ENCODE results near the gene LRMDA. TPM values are rescaled to one million over a fixed set of nuclear protein-coding genes. Genes with fewer than 3 reads are reported as not detected.

LRMDA gene
- polyA plus RNA-seq, 1 donor (not counting 4 experiments of a cell fraction or from before 2014, with no cell fraction given): not detected

- H3K9me3 ChIP-seq (ENCODE audit: control insufficient read depth, low read depth, low read length): no peaks in the 10 kb centered on the region
- H3K4me3 ChIP-seq (ENCODE audit: control insufficient read depth in 2 of 3, extremely low read depth in 1 of 3, insufficient read depth in 2 of 3, low read depth in 1 of 3, low read length in 3 of 3): no peak overlapping the region
- DNase-seq (ENCODE audit: low read depth, low spot score) (no peak), FAIRE-seq (no peak)
- peaks cover 10% of the 10 kb centered on the region for H3K27me3 ChIP-seq (ENCODE audit: control insufficient read depth, extremely low read depth, insufficient read depth, low read length)
- no peak overlapping the region for H2AFZ ChIP-seq (ENCODE audit: control insufficient read depth, low read length)
- no peak for TF ChIP-seq EZH2 (IDR thresholded peaks at IDR 0.05; ENCODE audit: low read length)
- no peak overlapping the region for H3K9ac ChIP-seq (ENCODE audit: control insufficient read depth, extremely low read depth, insufficient read depth, low read length)
- H3K27ac ChIP-seq (ENCODE audit: control insufficient read depth, insufficient read depth, low read length): no peak overlapping the region
- no peaks in the 10 kb centered on the region for H3K36me3 ChIP-seq (ENCODE audit: control insufficient read depth in 2 of 2, extremely low read depth in 1 of 2, insufficient read depth in 2 of 2, low read length in 2 of 2)
- H4K20me1 ChIP-seq (ENCODE audit: control insufficient read depth, extremely low read depth, insufficient read depth, low read length): no peaks in the 10 kb centered on the region
- dilution Hi-C loops (cut with MboI; ENCODE audit: extremely low pct_ligation_motif_present, low sequenced_read_pairs): no loop called here
- H3K9me1 ChIP-seq (ENCODE audit: control insufficient read depth, extremely low read depth, insufficient read depth, low read length): no peaks in the 10 kb centered on the region
- no peak overlapping the region for H3K4me2 ChIP-seq (ENCODE audit: control insufficient read depth, extremely low read depth, insufficient read depth, low read depth, low read length)
- no peaks in the 10 kb centered on the region for H3K4me1 ChIP-seq (ENCODE audit: control insufficient read depth, extremely low read depth, insufficient read depth, low read length)
- no peaks in the 10 kb centered on the region for H3K79me2 ChIP-seq (ENCODE audit: control insufficient read depth, insufficient read depth, low read length)
These were observed 208.3 kb downstream of the LRMDA start for GRCh38 chr10:75639736-75640135.

GRCh38 chr10:75640381-75640780 is 209.0 kb downstream of the LRMDA start:
- Histone ChIP-seq H3K79me2 (ENCODE audit: control insufficient read depth, insufficient read depth, low read length) (no peaks in the 10 kb centered on the region), H2AFZ (ENCODE audit: control insufficient read depth, low read length) (no peak overlapping the region), H3K9ac (ENCODE audit: control insufficient read depth, extremely low read depth, insufficient read depth, low read length) (no peak overlapping the region), H3K27me3 (ENCODE audit: control insufficient read depth, extremely low read depth, insufficient read depth, low read length) (peaks cover 10% of the 10 kb centered on the region), H3K4me1 (ENCODE audit: control insufficient read depth, extremely low read depth, insufficient read depth, low read length) (no peaks in the 10 kb centered on the region), H3K27ac (ENCODE audit: control insufficient read depth, insufficient read depth, low read length) (no peak overlapping the region), H4K20me1 (ENCODE audit: control insufficient read depth, extremely low read depth, insufficient read depth, low read length) (no peaks in the 10 kb centered on the region), H3K9me1 (ENCODE audit: control insufficient read depth, extremely low read depth, insufficient read depth, low read length) (no peaks in the 10 kb centered on the region), H3K36me3 (ENCODE audit: control insufficient read depth in 2 of 2, extremely low read depth in 1 of 2, insufficient read depth in 2 of 2, low read length in 2 of 2) (no peaks in the 10 kb centered on the region), H3K4me3 (ENCODE audit: control insufficient read depth in 2 of 3, extremely low read depth in 1 of 3, insufficient read depth in 2 of 3, low read depth in 1 of 3, low read length in 3 of 3) (no peak overlapping the region), H3K9me3 (ENCODE audit: control insufficient read depth, low read depth, low read length) (no peaks in the 10 kb centered on the region), H3K4me2 (ENCODE audit: control insufficient read depth, extremely low read depth, insufficient read depth, low read depth, low read length) (no peak overlapping the region)
- no peak for FAIRE-seq
- TF ChIP-seq CTCF (optimal IDR thresholded peaks at IDR 0.05 in 1 of 3, IDR thresholded peaks at IDR 0.05 in 1 of 3, conservative IDR thresholded peaks at IDR 0.05 in 1 of 3; ENCODE audit: extremely low read depth in 1 of 3, insufficient read depth in 2 of 3, low read length in 3 of 3): no peak
- no peak for TF ChIP-seq EZH2 (IDR thresholded peaks at IDR 0.05; ENCODE audit: low read length)
- dilution Hi-C loops (cut with MboI; ENCODE audit: extremely low pct_ligation_motif_present, low sequenced_read_pairs): no loop called here
- no peak for DNase-seq (ENCODE audit: low read depth, low spot score)

- H3K9ac ChIP-seq (ENCODE audit: control insufficient read depth, extremely low read depth, insufficient read depth, low read length): no peak overlapping the region
- H3K79me2 ChIP-seq (ENCODE audit: control insufficient read depth, insufficient read depth, low read length): no peaks in the 10 kb centered on the region
- H2AFZ ChIP-seq (ENCODE audit: control insufficient read depth, low read length): no peak overlapping the region
- no peak overlapping the region for H3K4me3 ChIP-seq (ENCODE audit: control insufficient read depth in 2 of 3, extremely low read depth in 1 of 3, insufficient read depth in 2 of 3, low read depth in 1 of 3, low read length in 3 of 3)
- H3K9me3 ChIP-seq (ENCODE audit: control insufficient read depth, low read depth, low read length): no peaks in the 10 kb centered on the region
- H3K27me3 ChIP-seq (ENCODE audit: control insufficient read depth, extremely low read depth, insufficient read depth, low read length): peaks cover 10% of the 10 kb centered on the region
- H3K27ac ChIP-seq (ENCODE audit: control insufficient read depth, insufficient read depth, low read length): no peak overlapping the region
- H4K20me1 ChIP-seq (ENCODE audit: control insufficient read depth, extremely low read depth, insufficient read depth, low read length): no peaks in the 10 kb centered on the region
- H3K36me3 ChIP-seq (ENCODE audit: control insufficient read depth in 2 of 2, extremely low read depth in 1 of 2, insufficient read depth in 2 of 2, low read length in 2 of 2): no peaks in the 10 kb centered on the region
- no peaks in the 10 kb centered on the region for H3K4me1 ChIP-seq (ENCODE audit: control insufficient read depth, extremely low read depth, insufficient read depth, low read length)
- TF ChIP-seq CTCF (optimal IDR thresholded peaks at IDR 0.05 in 1 of 3, IDR thresholded peaks at IDR 0.05 in 1 of 3, conservative IDR thresholded peaks at IDR 0.05 in 1 of 3; ENCODE audit: extremely low read depth in 1 of 3, insufficient read depth in 2 of 3, low read length in 3 of 3) (no peak), EZH2 (IDR thresholded peaks at IDR 0.05; ENCODE audit: low read length) (no peak)
- dilution Hi-C loops (cut with MboI; ENCODE audit: extremely low pct_ligation_motif_present, low sequenced_read_pairs): no loop called here
- no peak overlapping the region for H3K4me2 ChIP-seq (ENCODE audit: control insufficient read depth, extremely low read depth, insufficient read depth, low read depth, low read length)
- no peak for FAIRE-seq
- no peaks in the 10 kb centered on the region for H3K9me1 ChIP-seq (ENCODE audit: control insufficient read depth, extremely low read depth, insufficient read depth, low read length)
- DNase-seq (ENCODE audit: low read depth, low spot score): no peak
These were observed 209.4 kb downstream of the LRMDA start for GRCh38 chr10:75640803-75641202.

Measured in keratinocyte (primary cell).